ENCODE results near the gene EID2B.

The EID2B gene

GRCh38 chr19:39532233-39533002, at the start of gene EID2B:
EID2B (minus strand) TSS chr19:39532852; CDS start chr19:39532802, 50 bp downstream.
- DNase-seq: peak; percentile 93

- no peak for DNase-seq
Measured at GRCh38 chr19:39582442-39582841, 49.8 kb upstream of the EID2B start.

GRCh38 chr19:39568604-39569003, 36.0 kb upstream of the EID2B start:
- no peak for DNase-seq

GRCh38 chr19:39566064-39566463, 33.4 kb upstream of the EID2B start:
- DNase-seq: no peak

GRCh38 chr19:39563408-39563807, 30.8 kb upstream of the EID2B start:
- DNase-seq: no peak

GRCh38 chr19:39558624-39559117, 26.0 kb upstream of the EID2B start:
- no peak for DNase-seq

- DNase-seq: no peak
Measured at GRCh38 chr19:39557811-39558623, 25.4 kb upstream of the EID2B start.

GRCh38 chr19:39555883-39556282, 23.2 kb upstream of the EID2B start:
- DNase-seq: no peak

GRCh38 chr19:39554701-39555311, 22.2 kb upstream of the EID2B start:
- no peak for DNase-seq

- DNase-seq: no peak
Measured at GRCh38 chr19:39553082-39553652, 20.5 kb upstream of the EID2B start.

- no peak for DNase-seq
Measured at GRCh38 chr19:39550197-39550596, 17.5 kb upstream of the EID2B start.

- DNase-seq: no peak
Measured at GRCh38 chr19:39546599-39546998, 13.9 kb upstream of the EID2B start.

GRCh38 chr19:39544911-39545310, 12.3 kb upstream of the EID2B start:
- DNase-seq: no peak

GRCh38 chr19:39544226-39544903, 11.7 kb upstream of the EID2B start:
- no peak for DNase-seq

GRCh38 chr19:39543477-39543857, 10.8 kb upstream of the EID2B start:
- no peak for DNase-seq

GRCh38 chr19:39542206-39542605, 9.6 kb upstream of the EID2B start:
- no peak for DNase-seq

- no peak for DNase-seq
Measured at GRCh38 chr19:39540333-39540673, 7.7 kb upstream of the EID2B start.

- DNase-seq: peak; percentile 71
Measured at GRCh38 chr19:39539518-39540332, 7.1 kb upstream of the EID2B start, which contains the start of gene EID2. EID2 (minus strand) TSS chr19:39540161; CDS start chr19:39540079, 82 bp downstream.

GRCh38 chr19:39539165-39539517, 6.5 kb upstream of the EID2B start:
- DNase-seq: no peak

- DNase-seq: no peak
Measured at GRCh38 chr19:39533791-39534190, 1.1 kb upstream of the EID2B start.

GRCh38 chr19:39533003-39533512, 406 bp upstream of the EID2B start:
- DNase-seq: no peak

GRCh38 chr19:39531834-39532232, 819 bp downstream of the EID2B start:
- DNase-seq: no peak

Measured in NCI-H1092 (cell line).